ENCODE results near the gene PTRHD1.

GRCh38 chr2:24749069-24749691, 44.0 kb downstream of the PTRHD1 start:
- TF ChIP-seq, protein P1, sequence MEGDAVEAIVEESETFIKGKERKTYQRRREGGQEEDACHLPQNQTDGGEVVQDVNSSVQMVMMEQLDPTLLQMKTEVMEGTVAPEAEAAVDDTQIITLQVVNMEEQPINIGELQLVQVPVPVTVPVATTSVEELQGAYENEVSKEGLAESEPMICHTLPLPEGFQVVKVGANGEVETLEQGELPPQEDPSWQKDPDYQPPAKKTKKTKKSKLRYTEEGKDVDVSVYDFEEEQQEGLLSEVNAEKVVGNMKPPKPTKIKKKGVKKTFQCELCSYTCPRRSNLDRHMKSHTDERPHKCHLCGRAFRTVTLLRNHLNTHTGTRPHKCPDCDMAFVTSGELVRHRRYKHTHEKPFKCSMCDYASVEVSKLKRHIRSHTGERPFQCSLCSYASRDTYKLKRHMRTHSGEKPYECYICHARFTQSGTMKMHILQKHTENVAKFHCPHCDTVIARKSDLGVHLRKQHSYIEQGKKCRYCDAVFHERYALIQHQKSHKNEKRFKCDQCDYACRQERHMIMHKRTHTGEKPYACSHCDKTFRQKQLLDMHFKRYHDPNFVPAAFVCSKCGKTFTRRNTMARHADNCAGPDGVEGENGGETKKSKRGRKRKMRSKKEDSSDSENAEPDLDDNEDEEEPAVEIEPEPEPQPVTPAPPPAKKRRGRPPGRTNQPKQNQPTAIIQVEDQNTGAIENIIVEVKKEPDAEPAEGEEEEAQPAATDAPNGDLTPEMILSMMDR (IDR thresholded peaks at IDR 0.05) = no peak
- TF ChIP-seq POLR2A (IDR thresholded peaks at IDR 0.05) = no peak
- TF ChIP-seq EP300 (IDR thresholded peaks at IDR 0.05) = no peak

Measured in ovary (tissue), 3 donors.